ENCODE results near the gene KIAA1210. TPM values are rescaled to one million over a fixed set of nuclear protein-coding genes. Genes with fewer than 3 reads are reported as not detected.

KIAA1210 gene
- total and polyA plus RNA-seq, 2 of the 4 experiments (the other 2 are of a cell fraction): not detected

DNA sequence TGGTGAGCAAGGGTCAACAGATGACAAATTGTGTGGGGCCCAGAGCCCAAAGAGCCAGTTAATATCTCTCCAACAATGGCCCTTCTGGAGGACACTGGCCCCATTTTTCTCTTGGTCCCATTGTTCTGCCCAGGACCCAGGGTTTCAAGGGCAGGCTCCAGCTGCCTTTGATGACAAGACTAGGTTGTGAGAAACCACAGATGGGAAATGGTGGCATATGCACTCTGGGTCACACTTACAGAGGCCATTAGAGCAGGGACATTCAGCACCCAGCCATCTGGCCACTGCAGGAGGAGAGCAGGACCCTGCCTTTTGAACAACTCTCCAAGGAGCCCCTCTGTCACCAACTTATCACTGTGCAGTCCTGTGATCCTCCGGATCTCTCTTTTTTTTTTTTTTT is 49.7 kb upstream of the KIAA1210 start:
- Histone ChIP-seq H3K9me3 (ENCODE audit: control insufficient read depth, insufficient read depth, low read length) (no peaks in the 10 kb centered on the region), H3K14ac (replicated peaks; ENCODE audit: low read depth, low read length) (no peak overlapping the region), H3K27ac (ENCODE audit: insufficient read depth, low read length) (no peak overlapping the region), H3K4ac (ENCODE audit: low read depth, low read length) (no peak overlapping the region), H3K36me3 (ENCODE audit: control insufficient read depth, insufficient read depth, low read length) (no peaks in the 10 kb centered on the region), H4K8ac (ENCODE audit: low read depth in 2 of 2, low read length in 2 of 2) (no peak overlapping the region), H3K4me3 (ENCODE audit: insufficient read depth, low read depth, low read length) (no peak overlapping the region), H2AK5ac (ENCODE audit: low read depth, low read length) (no peak overlapping the region), H3K23ac (ENCODE audit: low read depth, low read length) (no peak overlapping the region), H3K18ac (ENCODE audit: low read depth, low read length) (no peak overlapping the region), H3K9ac (ENCODE audit: low read depth, low read length) (no peak overlapping the region), H4K20me1 (ENCODE audit: insufficient read depth, low read length) (no peaks in the 10 kb centered on the region), H3K9me1 (ENCODE audit: insufficient read depth, low read length) (no peaks in the 10 kb centered on the region), H3K4me2 (ENCODE audit: low read depth, low read length) (no peak overlapping the region), H3K4me1 (ENCODE audit: control insufficient read depth, insufficient read depth, low read length) (no peaks in the 10 kb centered on the region), H4K91ac (ENCODE audit: insufficient read depth, low read depth, low read length) (no peak overlapping the region), H3K27me3 (ENCODE audit: control insufficient read depth, insufficient read depth, low read length) (no peaks in the 10 kb centered on the region), H2BK5ac (ENCODE audit: low read depth, low read length, poor library complexity, severe bottlenecking) (no peak overlapping the region), H3K56ac (ENCODE audit: extremely low read depth, insufficient read depth, low read length) (no peak overlapping the region), H2BK120ac (ENCODE audit: low read depth, low read length) (no peak overlapping the region), H2AK9ac (replicated peaks; ENCODE audit: low read depth, low read length, poor library complexity) (no peak overlapping the region), H2AFZ (replicated peaks; ENCODE audit: low read length, poor library complexity) (no peak overlapping the region), H2BK15ac (ENCODE audit: low read depth, low read length) (no peak overlapping the region), H4K5ac (ENCODE audit: low read depth, low read length) (no peak overlapping the region), H3K79me1 (ENCODE audit: low read depth in 1 of 2, low read length in 2 of 2) (no peaks in the 10 kb centered on the region), H2BK20ac (ENCODE audit: low read depth, low read length) (no peak overlapping the region)
- intact Hi-C loops (cut with micrococcal nuclease) (no loop called here), dilution Hi-C loops (cut with HindIII; ENCODE audit: low sequenced_read_pairs, unreplicated experiment) (no loop called here), in situ Hi-C loops (cut with MboI; ENCODE audit: low sequenced_read_pairs) (no loop called here)
- no peak for TF ChIP-seq CEBPB (IDR thresholded peaks at IDR 0.05; ENCODE audit: low read depth, low read length)
- TF ChIP-seq, protein P1, sequence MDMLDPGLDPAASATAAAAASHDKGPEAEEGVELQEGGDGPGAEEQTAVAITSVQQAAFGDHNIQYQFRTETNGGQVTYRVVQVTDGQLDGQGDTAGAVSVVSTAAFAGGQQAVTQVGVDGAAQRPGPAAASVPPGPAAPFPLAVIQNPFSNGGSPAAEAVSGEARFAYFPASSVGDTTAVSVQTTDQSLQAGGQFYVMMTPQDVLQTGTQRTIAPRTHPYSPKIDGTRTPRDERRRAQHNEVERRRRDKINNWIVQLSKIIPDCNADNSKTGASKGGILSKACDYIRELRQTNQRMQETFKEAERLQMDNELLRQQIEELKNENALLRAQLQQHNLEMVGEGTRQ (IDR thresholded peaks at IDR 0.05; ENCODE audit: low read depth, low read length): no peak
- no peak for TF ChIP-seq NFE2L2 (IDR thresholded peaks at IDR 0.05; ENCODE audit: low read depth, low read length)
- no peak for TF ChIP-seq RFX5 (IDR thresholded peaks at IDR 0.05; ENCODE audit: low read depth, low read length)
- TF ChIP-seq MAZ (IDR thresholded peaks at IDR 0.05; ENCODE audit: borderline replicate concordance, low read depth, low read length): no peak
- TF ChIP-seq MXI1 (IDR thresholded peaks at IDR 0.05; ENCODE audit: borderline replicate concordance, low read depth, low read length): no peak
- no peak for TF ChIP-seq FOS (IDR thresholded peaks at IDR 0.05; ENCODE audit: low read depth, low read length)
- TF ChIP-seq CHD1 (IDR thresholded peaks at IDR 0.05; ENCODE audit: low read depth, low read length): no peak
- TF ChIP-seq RAD21 (IDR thresholded peaks at IDR 0.05; ENCODE audit: low read length): no peak
- no peak for TF ChIP-seq MAFK (IDR thresholded peaks at IDR 0.05; ENCODE audit: low read depth, low read length)
- no CpG with 5 or more reads among the region's 1 CpG for WGBS, 2 experiments (ENCODE audit: extremely low coverage in 2 of 2, insufficient read length in 1 of 2)
- no peak for DNase-seq
- BruUV-seq (replicated peaks): no TSS peak
- ChIA-PET CTCF (no interaction called here), POLR2A (ENCODE audit: unreplicated experiment) (no interaction called here)
- ATAC-seq (ENCODE audit: low read depth): no peak

Data from IMR-90 (cell line).